ENCODE results near the gene HIBADH. TPM values are rescaled to one million over a fixed set of nuclear protein-coding genes. Genes with fewer than 3 reads are reported as not detected.
A peak's percentile ranks its signal among the peaks of the same experiment; 100 is the strongest.

HIBADH gene
- total and polyA plus RNA-seq, 10 of the 15 experiments (the other 5 are each of a cell fraction or from before 2014, with no cell fraction given), result 8.7 to 36.1 (median 18.6) TPM

DNA sequence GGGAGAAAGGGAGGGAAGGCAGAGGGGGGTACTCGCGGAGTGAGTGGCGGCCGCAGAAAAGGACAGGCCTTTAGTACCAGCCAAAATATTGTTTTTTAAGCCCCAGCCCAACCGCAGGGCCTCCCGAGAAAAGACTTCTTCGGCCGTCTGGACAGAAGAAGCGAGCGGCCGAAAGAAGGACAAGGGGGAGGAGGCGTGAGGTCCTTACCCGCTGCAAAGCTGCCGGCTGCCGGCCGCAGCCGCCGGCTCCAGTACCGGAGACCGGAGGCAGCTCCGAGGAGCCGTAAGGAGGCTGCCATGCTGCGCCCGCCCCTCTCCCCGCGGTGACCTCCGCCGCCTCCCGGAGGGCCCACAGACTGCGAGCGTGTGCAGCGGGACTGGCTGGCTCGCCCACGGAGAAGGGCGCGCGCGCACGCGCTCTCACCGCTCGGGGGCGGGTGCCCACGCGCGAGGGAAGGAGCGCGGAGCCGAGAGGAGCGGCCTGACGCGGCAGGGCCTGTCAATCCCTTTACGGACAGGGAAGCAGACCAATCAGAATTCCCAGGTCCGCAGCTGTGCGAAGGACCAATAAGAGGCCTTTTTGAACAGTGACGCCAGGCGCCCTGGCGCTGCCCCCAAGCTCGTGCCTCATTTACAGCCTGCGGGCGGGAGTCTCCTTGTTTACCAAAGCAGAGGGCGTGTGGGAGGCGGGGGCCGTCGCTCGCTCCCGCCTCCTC, at the start of gene HIBADH (continued):
- no peak for TF ChIP-seq ZNF24 (IDR thresholded peaks at IDR 0.05)
- TF ChIP-seq, protein P1, sequence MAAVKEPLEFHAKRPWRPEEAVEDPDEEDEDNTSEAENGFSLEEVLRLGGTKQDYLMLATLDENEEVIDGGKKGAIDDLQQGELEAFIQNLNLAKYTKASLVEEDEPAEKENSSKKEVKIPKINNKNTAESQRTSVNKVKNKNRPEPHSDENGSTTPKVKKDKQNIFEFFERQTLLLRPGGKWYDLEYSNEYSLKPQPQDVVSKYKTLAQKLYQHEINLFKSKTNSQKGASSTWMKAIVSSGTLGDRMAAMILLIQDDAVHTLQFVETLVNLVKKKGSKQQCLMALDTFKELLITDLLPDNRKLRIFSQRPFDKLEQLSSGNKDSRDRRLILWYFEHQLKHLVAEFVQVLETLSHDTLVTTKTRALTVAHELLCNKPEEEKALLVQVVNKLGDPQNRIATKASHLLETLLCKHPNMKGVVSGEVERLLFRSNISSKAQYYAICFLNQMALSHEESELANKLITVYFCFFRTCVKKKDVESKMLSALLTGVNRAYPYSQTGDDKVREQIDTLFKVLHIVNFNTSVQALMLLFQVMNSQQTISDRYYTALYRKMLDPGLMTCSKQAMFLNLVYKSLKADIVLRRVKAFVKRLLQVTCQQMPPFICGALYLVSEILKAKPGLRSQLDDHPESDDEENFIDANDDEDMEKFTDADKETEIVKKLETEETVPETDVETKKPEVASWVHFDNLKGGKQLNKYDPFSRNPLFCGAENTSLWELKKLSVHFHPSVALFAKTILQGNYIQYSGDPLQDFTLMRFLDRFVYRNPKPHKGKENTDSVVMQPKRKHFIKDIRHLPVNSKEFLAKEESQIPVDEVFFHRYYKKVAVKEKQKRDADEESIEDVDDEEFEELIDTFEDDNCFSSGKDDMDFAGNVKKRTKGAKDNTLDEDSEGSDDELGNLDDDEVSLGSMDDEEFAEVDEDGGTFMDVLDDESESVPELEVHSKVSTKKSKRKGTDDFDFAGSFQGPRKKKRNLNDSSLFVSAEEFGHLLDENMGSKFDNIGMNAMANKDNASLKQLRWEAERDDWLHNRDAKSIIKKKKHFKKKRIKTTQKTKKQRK (IDR thresholded peaks at IDR 0.05; ENCODE audit: low read depth, low read length), result peak; percentile 84
- peak; percentile 27; the same call in 1 of the 2 replicates for TF ChIP-seq ZNF217 (IDR thresholded peaks at IDR 0.05)
- no peak for TF ChIP-seq JUNB (IDR thresholded peaks at IDR 0.05)
- TF ChIP-seq FOXK2 (IDR thresholded peaks at IDR 0.05), result peak; percentile 92
- peak; percentile 92 for TF ChIP-seq RFX5 (IDR thresholded peaks at IDR 0.05; ENCODE audit: low read depth, low read length)
- no peak for TF ChIP-seq CBX3 (IDR thresholded peaks at IDR 0.05; ENCODE audit: borderline replicate concordance, low read depth)
- TF ChIP-seq BHLHE40 (IDR thresholded peaks at IDR 0.05; ENCODE audit: borderline replicate concordance in 1 of 2, low read depth in 2 of 2, low read length in 1 of 2), result peak; percentile 97 to 98
- no peak for TF ChIP-seq PAX8 (IDR thresholded peaks at IDR 0.05)
- no peak for TF ChIP-seq KDM1A (IDR thresholded peaks at IDR 0.05; ENCODE audit: borderline replicate concordance)
- no peak for TF ChIP-seq ZZZ3 (IDR thresholded peaks at IDR 0.05; ENCODE audit: control insufficient read depth, insufficient read length, low read depth)
- no peak for TF ChIP-seq SMAD1 (IDR thresholded peaks at IDR 0.05; ENCODE audit: low read depth, partially characterized antibody)
- TF ChIP-seq NRF1 (conservative IDR thresholded peaks at IDR 0.05; ENCODE audit: low read depth, low read length), result peak; percentile 52
- no peak for TF ChIP-seq ZNF622 (IDR thresholded peaks at IDR 0.05)
- TF ChIP-seq, protein P2, sequence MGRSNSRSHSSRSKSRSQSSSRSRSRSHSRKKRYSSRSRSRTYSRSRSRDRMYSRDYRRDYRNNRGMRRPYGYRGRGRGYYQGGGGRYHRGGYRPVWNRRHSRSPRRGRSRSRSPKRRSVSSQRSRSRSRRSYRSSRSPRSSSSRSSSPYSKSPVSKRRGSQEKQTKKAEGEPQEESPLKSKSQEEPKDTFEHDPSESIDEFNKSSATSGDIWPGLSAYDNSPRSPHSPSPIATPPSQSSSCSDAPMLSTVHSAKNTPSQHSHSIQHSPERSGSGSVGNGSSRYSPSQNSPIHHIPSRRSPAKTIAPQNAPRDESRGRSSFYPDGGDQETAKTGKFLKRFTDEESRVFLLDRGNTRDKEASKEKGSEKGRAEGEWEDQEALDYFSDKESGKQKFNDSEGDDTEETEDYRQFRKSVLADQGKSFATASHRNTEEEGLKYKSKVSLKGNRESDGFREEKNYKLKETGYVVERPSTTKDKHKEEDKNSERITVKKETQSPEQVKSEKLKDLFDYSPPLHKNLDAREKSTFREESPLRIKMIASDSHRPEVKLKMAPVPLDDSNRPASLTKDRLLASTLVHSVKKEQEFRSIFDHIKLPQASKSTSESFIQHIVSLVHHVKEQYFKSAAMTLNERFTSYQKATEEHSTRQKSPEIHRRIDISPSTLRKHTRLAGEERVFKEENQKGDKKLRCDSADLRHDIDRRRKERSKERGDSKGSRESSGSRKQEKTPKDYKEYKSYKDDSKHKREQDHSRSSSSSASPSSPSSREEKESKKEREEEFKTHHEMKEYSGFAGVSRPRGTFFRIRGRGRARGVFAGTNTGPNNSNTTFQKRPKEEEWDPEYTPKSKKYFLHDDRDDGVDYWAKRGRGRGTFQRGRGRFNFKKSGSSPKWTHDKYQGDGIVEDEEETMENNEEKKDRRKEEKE (IDR thresholded peaks at IDR 0.05), result no peak
- no peak for TF ChIP-seq WRNIP1 (IDR thresholded peaks at IDR 0.05; ENCODE audit: borderline replicate concordance, low read depth, low read length)
- TF ChIP-seq, protein P3, sequence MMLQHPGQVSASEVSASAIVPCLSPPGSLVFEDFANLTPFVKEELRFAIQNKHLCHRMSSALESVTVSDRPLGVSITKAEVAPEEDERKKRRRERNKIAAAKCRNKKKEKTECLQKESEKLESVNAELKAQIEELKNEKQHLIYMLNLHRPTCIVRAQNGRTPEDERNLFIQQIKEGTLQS (IDR thresholded peaks at IDR 0.05; ENCODE audit: borderline replicate concordance, extremely low read depth, low read depth, low read length), result no peak
- TF ChIP-seq SUPT20H (IDR thresholded peaks at IDR 0.05; ENCODE audit: borderline replicate concordance, control insufficient read depth, low read depth, low read length), result no peak
- TF ChIP-seq ZNF207 (IDR thresholded peaks at IDR 0.05; ENCODE audit: borderline replicate concordance), result peak; percentile 64; the same call in 1 of the 2 replicates
- TF ChIP-seq GATAD2B (conservative IDR thresholded peaks at IDR 0.05; ENCODE audit: low read depth), result peak; percentile 95; the same call in 1 of the 2 replicates
- TF ChIP-seq, protein P4, sequence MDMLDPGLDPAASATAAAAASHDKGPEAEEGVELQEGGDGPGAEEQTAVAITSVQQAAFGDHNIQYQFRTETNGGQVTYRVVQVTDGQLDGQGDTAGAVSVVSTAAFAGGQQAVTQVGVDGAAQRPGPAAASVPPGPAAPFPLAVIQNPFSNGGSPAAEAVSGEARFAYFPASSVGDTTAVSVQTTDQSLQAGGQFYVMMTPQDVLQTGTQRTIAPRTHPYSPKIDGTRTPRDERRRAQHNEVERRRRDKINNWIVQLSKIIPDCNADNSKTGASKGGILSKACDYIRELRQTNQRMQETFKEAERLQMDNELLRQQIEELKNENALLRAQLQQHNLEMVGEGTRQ (IDR thresholded peaks at IDR 0.05; ENCODE audit: borderline replicate concordance, low read depth, low read length), result no peak; the same call in 1 of the 2 replicates
